GM21737 (cell line): ENCODE measurements around the gene WWTR1.

ENCODE experiments used
- ATAC-seq: cut with Tn5 transposase; IDR thresholded peaks from one replicate; pipeline ENCODE4 v1.9.1; 2021; ENCODE audit warnings: mild to moderate bottlenecking, moderate library complexity; ENCODE audit not compliant: unreplicated experiment

WWTR1 gene

DNA sequence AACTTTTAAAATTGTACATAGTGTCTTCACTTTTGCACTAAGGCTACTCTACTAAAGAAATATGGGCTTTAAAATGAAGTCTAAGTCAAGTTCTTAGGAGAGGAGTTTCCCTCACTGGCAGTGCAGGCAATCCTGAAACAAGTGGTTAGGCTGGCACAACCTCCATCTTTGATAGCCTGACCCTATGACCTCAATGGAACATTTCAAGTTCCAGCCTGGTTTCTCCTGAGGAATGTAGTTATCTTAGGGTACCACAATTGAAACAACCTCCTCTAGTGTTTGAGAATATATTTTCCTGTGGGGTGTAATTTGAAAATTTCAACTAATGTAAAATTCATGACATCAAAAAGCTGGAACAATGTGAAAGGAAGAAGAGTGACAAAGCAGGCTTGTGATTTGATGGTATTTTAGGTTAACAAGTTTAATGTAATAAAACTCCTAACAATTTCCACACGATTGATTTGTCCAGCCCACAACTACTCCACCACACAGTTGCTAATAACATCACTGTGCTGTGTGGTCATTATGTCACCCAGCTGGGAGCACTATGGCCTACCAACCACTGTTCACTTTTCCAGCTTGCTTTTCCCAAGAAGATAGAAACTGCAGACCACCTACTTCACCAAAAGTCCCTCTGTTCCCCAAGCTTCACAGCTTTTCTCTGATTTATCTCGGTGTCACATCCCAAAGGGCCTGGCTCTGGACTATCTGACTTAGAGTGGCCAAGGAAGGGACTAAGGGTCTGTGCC lies 1.8 kb downstream of the WWTR1 start:
- ATAC-seq: no peak

DNA sequence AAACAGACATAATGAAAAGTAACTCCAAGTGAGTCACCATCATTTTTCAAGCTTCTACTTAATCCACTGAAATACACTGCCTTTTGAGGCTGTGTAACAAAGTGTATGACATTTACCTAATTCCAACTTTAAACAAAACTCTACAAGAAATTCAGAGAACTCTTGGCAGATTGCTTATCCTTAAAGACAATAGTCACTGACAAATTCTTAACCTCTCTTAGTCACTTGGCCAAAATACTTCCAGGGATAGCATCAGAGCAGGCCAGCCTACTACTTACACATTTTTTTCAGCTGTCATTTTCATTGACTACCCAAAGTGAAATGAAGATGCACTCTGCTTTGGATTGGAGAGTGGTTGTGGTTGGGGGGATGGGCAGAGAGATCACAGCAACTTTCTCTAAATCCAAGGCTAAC lies 3.6 kb downstream of the WWTR1 start:
- ATAC-seq: no peak

DNA sequence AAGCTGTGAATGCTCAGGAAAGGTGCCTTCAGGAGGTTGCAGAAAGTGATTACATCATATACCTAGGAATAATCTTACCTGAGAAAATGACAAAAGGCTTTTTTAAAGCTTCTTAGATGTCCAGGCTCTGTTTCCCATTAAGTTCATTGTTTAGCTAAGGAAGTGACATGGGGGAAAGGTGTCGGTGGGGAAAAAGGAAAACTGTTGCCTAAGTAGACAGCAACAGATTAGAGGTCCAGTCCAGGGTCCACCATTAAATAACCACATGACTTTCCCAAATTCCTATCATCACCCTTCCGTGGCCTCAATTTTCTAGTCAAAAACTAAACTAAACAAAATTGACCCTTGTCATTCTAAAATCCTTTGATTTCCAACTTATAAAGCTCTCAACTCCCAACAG lies 4.3 kb downstream of the WWTR1 start:
- ATAC-seq: no peak

DNA sequence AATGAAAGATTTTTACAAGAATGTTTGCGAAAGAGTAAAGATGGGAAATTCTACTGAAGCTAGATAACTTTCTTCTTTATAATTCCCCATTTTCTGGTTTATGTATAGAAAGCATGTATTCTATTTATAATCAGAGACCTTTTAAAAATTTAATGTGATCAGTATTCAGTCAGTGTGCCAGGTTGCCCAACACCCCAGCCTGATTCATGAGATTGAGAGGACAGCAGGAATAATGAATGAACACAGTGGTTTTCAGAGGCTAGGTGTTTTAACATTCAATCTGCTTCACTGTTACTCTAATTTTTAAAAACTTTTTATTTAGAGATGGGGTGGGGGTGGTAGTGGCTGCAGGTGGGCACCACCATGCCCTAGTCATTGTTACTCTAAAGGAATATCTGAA lies 4.7 kb downstream of the WWTR1 start:
- no peak for ATAC-seq

DNA sequence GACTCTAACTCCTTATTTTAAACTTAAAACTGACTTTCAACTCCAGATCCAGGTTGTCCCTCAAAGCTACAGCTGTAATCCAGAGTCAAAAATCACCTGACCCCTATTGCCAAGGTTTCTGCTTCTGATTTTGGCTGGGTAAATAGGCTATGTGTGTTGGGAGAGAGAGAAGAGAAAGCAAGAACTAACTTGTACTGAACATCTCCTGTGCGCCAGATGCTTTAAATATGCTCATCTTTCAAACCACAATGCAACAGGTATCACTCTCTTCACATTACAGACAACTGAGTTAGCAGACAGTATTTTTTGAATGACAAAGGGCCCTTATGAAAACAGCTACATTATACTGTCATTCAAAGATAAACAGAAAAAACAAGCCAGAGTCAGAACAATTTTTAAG lies 7.0 kb downstream of the WWTR1 start:
- no peak for ATAC-seq

DNA sequence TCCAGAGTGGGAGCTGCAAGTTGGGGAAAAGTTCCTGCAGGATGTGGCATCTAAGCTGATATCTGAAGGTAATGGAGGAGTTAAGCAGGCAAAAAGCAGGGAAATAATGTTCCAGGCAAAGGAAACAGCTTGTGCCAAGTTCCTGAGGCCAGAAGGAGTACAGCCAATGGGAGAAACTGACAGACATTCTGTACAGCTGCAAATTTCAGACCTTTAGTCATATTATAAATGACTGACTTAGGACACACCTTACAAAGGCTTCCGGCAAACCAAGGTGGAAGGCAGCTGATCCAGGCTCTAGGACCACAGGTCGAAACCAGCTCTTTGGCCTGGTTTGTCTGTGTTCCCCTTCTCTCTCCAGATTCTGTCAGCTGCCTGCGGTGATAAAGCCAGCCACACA lies 9.3 kb downstream of the WWTR1 start:
- no peak for ATAC-seq

DNA sequence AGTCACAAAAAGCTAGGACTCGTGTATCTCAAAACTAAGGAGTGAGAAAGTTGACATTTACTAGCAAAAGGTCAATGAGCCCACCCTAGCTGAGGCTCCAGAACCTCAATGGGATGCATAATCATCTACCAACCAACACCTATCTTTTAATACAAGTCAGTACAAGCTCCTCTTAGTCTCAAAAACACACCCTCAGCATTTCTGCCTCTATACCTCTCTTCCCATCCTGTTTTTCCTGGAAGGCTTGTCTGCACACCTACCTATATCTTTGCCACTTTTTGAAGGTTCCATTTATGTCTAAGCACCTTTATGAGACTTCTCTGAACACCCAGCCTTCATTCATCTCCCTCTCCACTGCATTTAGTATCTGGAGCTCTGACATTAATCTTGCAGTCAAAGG lies 10.0 kb downstream of the WWTR1 start:
- ATAC-seq: no peak

DNA sequence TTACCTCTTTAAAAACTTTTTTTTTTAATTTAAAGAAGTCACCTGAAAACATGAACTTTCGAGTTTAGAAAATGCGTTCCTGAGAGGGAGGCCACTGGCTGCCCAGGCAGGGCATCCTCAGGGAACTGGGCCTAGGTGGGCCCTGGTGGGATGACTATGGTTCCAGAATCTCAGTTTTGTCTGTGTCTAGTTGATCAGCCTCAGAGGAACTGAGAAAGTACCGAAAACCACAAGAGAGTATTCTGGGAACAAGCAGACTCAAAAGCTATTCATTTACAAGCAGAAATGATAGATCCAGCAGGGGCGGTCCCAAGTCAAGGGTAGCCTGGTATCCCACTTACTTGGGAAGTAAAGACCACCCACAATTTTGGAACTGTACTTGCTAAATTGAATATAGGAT lies 10.5 kb downstream of the WWTR1 start:
- ATAC-seq: no peak

DNA sequence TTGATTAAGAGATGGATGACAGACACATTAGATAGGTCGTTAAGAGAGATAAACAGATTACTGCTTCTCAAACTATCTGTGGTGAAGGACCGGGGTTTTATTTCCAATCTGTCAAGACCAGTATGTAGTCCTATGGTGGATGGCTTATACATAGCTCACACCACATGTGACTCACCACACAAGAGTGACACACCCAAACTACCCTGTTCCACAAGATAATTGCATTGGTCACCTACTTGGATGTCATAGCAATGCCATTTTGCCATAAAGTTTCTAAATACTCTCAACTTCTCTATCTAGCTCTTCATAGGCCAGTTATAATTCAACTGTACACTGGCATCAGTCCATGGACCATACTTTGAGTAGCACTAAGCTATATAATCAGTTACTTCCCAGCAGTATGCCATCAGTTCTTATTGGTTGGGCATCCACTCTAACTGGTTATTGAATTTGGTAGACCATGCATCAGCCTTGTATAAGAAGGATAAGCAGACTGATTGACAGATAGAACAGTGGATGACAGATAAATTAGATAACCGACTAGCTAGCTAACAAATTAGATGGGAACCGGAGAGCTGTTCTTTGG lies 11.6 kb downstream of the WWTR1 start:
- ATAC-seq: no peak

DNA sequence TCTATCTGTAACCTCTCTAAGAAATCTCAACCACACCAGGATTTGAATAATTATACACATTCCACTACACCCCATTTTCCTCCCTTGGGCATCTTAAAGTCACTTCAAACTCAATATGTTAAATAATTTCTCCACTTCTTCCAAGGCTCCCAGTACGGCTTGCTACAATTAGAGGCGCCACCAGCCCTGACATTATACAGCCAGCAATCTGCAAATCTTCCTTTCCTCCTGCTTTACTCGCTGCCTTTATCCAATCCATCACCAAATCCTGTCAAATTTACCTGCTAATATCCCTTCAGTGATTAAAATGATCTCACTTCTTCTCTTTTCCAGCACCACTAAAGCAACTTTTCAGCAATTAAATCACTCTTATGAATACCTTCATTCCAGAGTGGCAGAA lies 13.9 kb downstream of the WWTR1 start:
- ATAC-seq: no peak

DNA sequence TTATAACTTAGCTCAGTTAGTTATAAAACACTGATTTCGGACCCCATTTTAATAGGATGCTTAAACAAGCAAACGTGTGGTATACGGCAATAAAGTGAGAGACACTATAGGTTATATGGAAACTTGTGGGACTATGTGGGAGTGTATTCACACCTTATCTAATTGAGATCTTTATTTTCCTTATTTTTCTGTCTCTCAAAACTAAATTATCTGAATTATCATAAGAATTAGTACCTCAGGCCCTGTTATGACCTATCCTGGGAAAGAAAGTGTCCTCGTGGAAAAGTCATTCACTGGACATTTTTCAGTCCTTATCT lies 14.4 kb downstream of the WWTR1 start:
- ATAC-seq: no peak

DNA sequence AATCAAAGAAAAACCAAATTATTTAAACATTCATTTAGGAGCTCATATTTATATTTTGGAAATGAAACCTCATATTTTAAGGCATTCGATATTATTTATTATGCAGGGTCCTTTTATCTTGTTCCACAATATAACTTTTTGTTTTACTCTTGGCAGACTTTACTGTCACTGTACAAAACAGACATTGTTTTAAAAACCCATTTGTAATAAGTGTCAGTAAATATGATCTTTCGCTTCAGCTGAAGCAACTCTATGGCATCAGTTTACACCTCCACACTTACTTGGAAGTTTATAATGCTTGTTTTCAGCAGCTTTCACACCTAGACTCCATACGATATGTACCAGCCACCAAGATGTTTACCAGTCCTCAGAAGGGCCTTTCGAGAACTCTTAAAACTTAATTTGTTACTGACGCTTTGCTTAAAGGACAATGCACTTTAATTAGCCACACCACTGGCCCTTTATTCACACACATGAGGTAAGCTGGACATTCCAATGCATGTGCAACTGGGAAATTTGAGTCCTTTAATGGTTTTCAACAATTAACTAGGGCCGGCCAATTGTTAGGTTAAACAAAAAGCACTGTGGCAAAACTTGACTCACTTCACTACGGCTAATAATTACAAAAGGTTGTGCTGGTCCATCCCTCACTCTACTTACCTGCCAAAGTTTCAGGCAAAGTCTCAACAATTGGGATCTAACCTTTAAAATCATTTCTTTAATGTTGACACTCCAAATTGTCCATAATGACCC lies 16.7 kb downstream of the WWTR1 start:
- ATAC-seq: no peak

DNA sequence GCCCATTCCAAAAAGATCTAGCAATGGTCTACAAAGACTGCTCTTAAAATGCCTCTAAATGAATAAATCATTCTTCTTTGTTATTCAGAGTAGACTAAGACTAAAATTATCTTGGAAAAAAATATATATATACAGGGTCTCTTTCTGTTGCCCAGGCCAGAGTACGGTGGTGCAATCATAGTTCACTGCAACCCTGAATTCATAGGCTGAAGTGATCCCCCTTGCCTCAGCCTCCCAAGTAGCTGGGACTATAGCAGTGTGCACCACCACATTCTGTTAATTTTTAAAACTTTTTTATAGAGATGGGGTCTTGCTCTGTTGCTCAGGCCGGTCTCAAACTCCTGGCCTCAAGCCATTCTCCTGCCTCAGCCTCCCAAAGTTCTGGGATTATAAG lies 18.7 kb downstream of the WWTR1 start:
- ATAC-seq: no peak

DNA sequence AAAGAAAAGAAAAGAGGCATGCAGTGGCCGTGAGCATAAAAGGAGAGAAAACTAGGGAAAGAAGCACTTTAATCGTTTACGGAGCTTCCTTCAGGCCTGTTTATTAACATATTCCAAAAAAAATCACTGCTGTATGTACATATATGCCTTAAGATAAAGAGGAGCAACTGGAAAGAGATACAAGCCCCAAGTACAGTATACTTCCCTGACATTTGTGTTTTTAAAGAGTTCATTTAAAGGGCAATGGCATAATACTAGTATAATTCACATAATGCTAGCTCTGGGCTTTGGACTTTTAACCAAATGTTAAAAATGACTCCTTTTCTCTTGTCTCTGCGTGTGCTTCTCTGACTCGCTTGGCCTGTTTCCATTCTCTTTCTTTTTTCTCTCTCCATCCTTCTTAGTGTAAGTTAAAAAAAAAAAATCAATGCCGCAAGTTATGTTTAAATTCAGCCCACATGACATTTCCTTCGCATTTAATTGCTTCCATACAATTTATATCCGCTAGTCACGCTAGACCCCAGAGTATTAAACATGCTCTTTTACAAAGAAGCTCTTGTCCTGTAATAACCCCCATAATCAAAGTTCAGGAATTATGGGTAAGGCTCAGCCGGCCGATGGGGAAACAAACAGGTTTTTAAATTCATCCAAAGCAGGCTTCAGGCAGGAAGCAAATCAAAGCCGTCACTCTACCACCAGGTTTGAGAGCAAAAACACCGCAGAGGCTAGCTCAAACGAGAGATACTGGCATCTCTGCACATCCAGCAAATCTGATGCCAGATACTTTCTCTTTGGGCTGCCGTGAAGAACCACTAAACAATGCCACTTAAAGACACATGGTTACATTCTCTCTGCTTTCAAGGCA lies 19.4 kb downstream of the WWTR1 start:
- ATAC-seq: no peak

DNA sequence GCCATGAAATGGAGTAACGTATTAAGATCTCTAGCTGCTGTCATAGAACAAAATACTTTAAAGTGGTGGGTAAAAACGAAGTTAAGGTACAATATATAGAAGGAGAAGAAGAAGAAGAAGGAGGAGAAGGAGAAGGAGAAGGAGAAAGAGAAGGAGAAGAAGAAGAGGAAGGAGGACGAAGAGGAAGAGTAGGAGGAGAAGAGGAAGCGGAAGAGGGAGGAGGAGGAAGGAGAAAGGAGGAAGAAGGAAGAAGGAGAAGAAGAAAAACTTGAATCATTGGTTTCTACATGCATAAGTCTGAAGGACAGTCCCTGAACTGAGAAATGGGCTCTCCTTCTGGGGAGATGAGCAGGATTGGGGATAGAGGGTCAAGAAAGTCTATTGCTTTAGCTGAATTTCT lies 22.4 kb downstream of the WWTR1 start:
- ATAC-seq: no peak

DNA sequence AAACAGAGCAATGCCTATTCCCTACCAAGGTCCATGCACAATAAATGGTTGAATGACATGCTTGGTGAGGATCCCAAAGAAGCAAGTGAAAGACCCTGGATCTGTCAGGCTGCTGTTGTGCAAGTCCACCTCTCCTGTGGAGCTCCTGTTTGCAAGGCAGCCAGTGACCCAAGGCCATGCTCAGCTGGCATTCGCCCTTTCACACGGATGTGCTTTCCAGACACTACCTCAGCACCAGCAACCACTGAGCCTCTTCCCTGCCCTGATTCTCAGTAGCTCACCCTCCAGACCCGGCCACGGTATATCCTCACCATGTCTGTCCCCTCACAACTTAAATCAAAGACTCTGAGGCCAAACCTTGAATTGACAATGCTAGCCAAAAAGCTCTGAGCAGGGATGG lies 23.3 kb downstream of the WWTR1 start:
- no peak for ATAC-seq

DNA sequence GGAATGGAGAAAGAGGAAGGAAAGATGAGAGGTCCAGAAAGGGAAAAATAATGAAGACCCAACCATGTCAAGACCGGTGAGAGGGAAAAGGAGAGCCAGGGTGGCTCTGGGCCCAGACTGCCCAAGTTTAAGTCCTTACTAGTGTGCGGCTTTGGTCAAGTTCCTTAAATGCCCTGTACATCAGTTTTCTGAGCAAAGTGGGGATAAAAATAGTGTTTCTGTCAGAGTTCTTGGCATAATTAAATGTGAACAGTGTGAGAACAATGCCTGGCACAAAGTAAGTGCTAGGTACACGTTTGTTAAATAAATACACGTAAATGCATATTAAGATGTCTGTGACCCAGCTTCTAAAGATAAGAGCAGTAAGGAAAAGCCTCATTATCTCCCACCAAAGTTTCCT lies 23.8 kb downstream of the WWTR1 start:
- ATAC-seq: no peak

DNA sequence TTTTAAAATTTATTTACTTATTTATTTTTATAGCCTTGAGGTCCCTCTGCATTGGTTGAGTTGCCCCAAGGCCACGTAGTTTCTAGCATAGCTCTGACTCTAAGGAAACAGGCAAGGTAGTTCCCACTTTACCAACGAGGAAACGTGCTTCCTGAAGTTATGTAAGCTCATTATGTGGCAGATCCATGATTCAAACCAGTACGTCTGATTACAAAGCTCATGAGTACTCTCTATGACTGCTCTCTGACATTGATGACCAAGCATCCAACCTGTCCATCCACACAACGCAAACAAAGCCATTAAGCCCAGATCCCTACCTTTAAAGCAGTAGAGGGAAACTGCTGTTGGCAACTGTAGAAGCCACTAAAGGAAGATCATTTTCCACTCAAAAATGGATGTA lies 25.6 kb downstream of the WWTR1 start:
- ATAC-seq: no peak

DNA sequence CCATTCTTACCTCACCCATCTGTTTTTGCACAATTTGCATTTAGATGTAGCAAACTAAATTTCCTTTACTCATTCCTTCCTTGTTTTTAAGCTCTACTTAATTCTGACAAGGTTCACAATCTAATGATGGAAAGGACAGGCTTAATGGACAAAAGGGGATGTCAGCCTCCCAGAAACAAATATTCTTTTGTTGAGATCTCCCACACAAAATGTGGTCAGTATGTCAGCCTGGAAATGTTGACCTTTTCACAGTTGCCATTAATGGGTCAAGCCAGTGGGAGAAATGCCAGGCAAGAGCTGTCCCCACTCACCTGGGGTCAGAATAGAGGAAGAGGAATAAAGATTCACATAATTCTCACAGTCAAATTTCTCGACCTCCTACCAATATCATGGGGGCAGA lies 27.0 kb downstream of the WWTR1 start:
- ATAC-seq: no peak

DNA sequence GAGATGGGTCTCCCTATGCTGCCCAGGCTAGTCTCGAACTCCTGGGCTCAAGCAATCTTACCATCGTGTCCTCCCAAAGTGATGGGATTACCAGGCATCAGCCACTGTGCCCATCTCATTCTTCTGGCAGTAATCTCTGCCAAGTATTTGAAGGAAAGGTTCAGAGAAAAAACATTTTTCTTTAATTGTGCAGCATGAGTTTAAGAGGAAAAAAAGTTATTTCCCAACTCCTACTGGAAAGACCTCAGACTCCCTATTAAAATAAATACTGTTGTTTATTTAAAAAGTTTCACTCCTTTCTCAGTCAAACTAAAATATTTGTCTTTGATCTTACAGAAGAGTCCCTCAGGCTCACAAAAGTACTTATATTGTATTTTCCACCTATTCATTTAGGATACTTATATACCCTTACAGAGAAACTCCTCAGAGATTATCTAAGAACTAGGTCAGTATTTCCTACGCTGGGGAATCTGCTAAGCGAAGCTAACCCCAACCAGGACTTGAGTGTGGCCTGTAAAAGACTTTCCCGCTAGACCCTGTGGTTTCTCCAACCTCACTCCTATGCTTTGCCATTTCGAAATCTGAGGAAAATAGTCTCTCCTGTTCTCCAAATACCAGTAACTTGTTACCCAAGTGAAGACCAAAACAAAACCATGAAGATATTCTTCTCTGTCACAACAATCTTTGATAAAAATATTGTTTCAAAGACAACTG lies 28.7 kb downstream of the WWTR1 start:
- ATAC-seq: no peak

DNA sequence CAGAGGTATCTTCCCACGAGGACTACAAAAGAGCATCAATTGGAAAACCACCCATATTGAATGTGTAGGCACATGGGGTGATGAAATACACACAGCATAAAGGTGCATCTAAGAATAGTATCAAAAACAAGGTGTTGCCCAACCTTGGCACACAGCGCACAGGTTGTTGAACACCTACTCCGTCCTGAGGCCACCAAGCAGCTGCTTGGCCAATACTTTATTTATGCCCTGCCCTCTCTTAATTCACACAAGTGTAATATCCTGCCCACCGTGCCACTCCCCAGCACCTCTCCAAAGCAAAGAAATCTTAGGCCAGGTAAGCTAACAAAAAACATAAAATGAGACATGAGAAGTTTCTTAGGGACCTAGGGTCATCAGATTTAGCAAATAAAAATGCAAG lies 31.2 kb downstream of the WWTR1 start:
- no peak for ATAC-seq
